Neutrophil (primary cell): ENCODE results near the gene TAS2R10.
"Not testable (repeated sequence)": the region's sequence is repeated elsewhere in the genome, so short reads cannot be mapped to it uniquely, and the experiment has no call there.

Experiments
- H3K27ac ChIP-seq: fragments of 200-600 bp; sonication (generic); 2 replicates; pipeline ENCODE4 v1.5.1; 2016; ENCODE audit warnings: mild to moderate bottlenecking, moderate library complexity
- H3K27me3 ChIP-seq: fragments of 200-600 bp; sonication (generic); 2 replicates; pipeline ENCODE4 v1.6.0; 2016; ENCODE audit warnings: mild to moderate bottlenecking
- H3K36me3 ChIP-seq: fragments of 200-600 bp; sonication (generic); 2 replicates; pipeline ENCODE4 v1.5.1; 2017
- H3K4me1 ChIP-seq, 2 experiments: fragments of 200-600 bp in 1 of 2; sonication (generic) in 1 of 2; 1 replicate in 1 of 2; 2 replicates in 1 of 2; pipeline versions ENCODE4 v1.5.1 to v1.6.1; 2013 to 2016; ENCODE audit warnings: low read depth in 1 of 2, low read length in 1 of 2, mild to moderate bottlenecking in 1 of 2, moderate library complexity in 1 of 2; ENCODE audit not compliant: control insufficient read depth in 1 of 2, insufficient read depth in 1 of 2
- H3K4me3 ChIP-seq, 2 experiments: fragments of 200-600 bp in 1 of 2; sonication (generic) in 1 of 2; 1 replicate in 1 of 2; 2 replicates in 1 of 2; pipeline ENCODE4 v1.5.1; 2013 to 2016; ENCODE audit warnings: low read depth in 1 of 2, low read length in 1 of 2, mild to moderate bottlenecking in 1 of 2, moderate library complexity in 1 of 2
- H3K9me3 ChIP-seq: fragments of 200-600 bp; sonication (generic); 2 replicates; pipeline ENCODE4 v1.5.1; 2016
- CTCF ChIP-seq: fragments of 200-600 bp; sonication (generic); IDR thresholded peaks from 2 replicates; pipeline ENCODE4 v1.5.1; 2016; ENCODE audit warnings: antibody characterized with exemption

TAS2R10 gene

GRCh38 chr12:10810068-10810467, 16.1 kb downstream of the TAS2R10 start, which contains the start of gene TAS2R9:
Gene TAS2R9 (minus strand): TSS chr12:10810168. CDS start chr12:10810075, 93 bp downstream.
- no peaks in the 10 kb centered on the region for H3K9me3 ChIP-seq
- no peak for TF ChIP-seq CTCF
- no peak within 1 kb of the TSS for H3K27ac ChIP-seq
- no peaks in the 10 kb centered on the region for H3K27me3 ChIP-seq
- no peak within 1 kb of the TSS for H3K4me3 ChIP-seq
- H3K4me1 ChIP-seq: no peaks in the 10 kb centered on the region
- H3K36me3 ChIP-seq: no peaks in the 10 kb centered on the region

GRCh38 chr12:10807186-10807585, 19.0 kb downstream of the TAS2R10 start, which contains the start of gene TAS2R8:
Gene TAS2R8 (minus strand): TSS chr12:10807286. CDS start chr12:10806980, 306 bp downstream.
- no peaks in the 10 kb centered on the region for H3K27me3 ChIP-seq
- H3K4me3 ChIP-seq: no peak within 1 kb of the TSS
- no peak within 1 kb of the TSS for H3K27ac ChIP-seq
- H3K36me3 ChIP-seq: no peaks in the 10 kb centered on the region
- no peaks in the 10 kb centered on the region for H3K9me3 ChIP-seq
- no peak for TF ChIP-seq CTCF
- no peaks in the 10 kb centered on the region for H3K4me1 ChIP-seq

GRCh38 chr12:10802587-10802986, 23.6 kb downstream of the TAS2R10 start, which contains the start of gene TAS2R7:
Gene TAS2R7 (minus strand): TSS chr12:10802627. CDS start chr12:10802570, 57 bp downstream.
- H3K4me1 ChIP-seq: no peaks in the 10 kb centered on the region
- H3K36me3 ChIP-seq: no peaks in the 10 kb centered on the region
- H3K9me3 ChIP-seq: no peaks in the 10 kb centered on the region
- H3K27ac ChIP-seq: no peak within 1 kb of the TSS
- no peak for TF ChIP-seq CTCF
- no peaks in the 10 kb centered on the region for H3K27me3 ChIP-seq
- no peak within 1 kb of the TSS for H3K4me3 ChIP-seq

GRCh38 chr12:10801741-10802140, 24.4 kb downstream of the TAS2R10 start:
- H3K9me3 ChIP-seq: no peaks in the 10 kb centered on the region
- no peaks in the 10 kb centered on the region for H3K27me3 ChIP-seq
- no peaks in the 10 kb centered on the region for H3K36me3 ChIP-seq
- H3K27ac ChIP-seq: no peak overlapping the region
- no peak overlapping the region for H3K4me3 ChIP-seq
- no peaks in the 10 kb centered on the region for H3K4me1 ChIP-seq
- no peak for TF ChIP-seq CTCF

GRCh38 chr12:10794222-10794621, 31.9 kb downstream of the TAS2R10 start:
- Histone ChIP-seq H3K4me1 (no peaks in the 10 kb centered on the region), H3K36me3 (no peaks in the 10 kb centered on the region), H3K9me3 (no peaks in the 10 kb centered on the region), H3K27me3 (no peaks in the 10 kb centered on the region), H3K4me3 (no peak overlapping the region), H3K27ac (no peak overlapping the region)
- TF ChIP-seq CTCF: no peak

GRCh38 chr12:10791769-10792168, 34.4 kb downstream of the TAS2R10 start:
- H3K27ac ChIP-seq, H3K9me3 ChIP-seq, H3K4me3 ChIP-seq: not testable (repeated sequence)

More at GRCh38 chr12:10791769-10792168, 34.4 kb downstream of the TAS2R10 start:
- H3K36me3 ChIP-seq, H3K27me3 ChIP-seq, H3K4me1 ChIP-seq: not testable (repeated sequence)
